AG04450 (cell line): ENCODE measurements around the gene OLFML2B. TPM values are rescaled to one million over a fixed set of nuclear protein-coding genes. Genes with fewer than 3 reads are reported as not detected.

Source experiments
- CTCF ChIA-PET: fragments of 300-600, 350-600 bp; formaldehyde crosslinking; extraction: SDS; loops from one replicate; lab custom pipeline; 2022; ENCODE audit warnings: antibody characterized with exemption, inconsistent platforms; lab: Charles Lee
- POLR2A ChIA-PET: fragments of 350-600 bp; formaldehyde crosslinking; extraction: SDS; loops from one replicate; lab custom pipeline; 2021; ENCODE audit warnings: antibody characterized with exemption, inconsistent platforms; lab: Yijun Ruan, JAX
- DNase-seq: peaks from one replicate; pipeline ENCODE4 v3.0.0-alpha.2; 2011; ENCODE audit warnings: low read depth, low spot score
- H3K27ac ChIP-seq: one replicate; pipeline ENCODE4 v1.5.1; 2012; ENCODE audit warnings: low read depth, low read length, control low read depth
- H3K27me3 ChIP-seq: one replicate; pipeline ENCODE4 v1.6.0; 2012; ENCODE audit warnings: low read length; ENCODE audit not compliant: control insufficient read depth, insufficient read depth
- H3K4me3 ChIP-seq: 2 replicates; pipeline ENCODE4 v1.5.1; 2011; ENCODE audit warnings: mild to moderate bottlenecking, low read depth, low read length, control low read depth
- H3K9me3 ChIP-seq: 2 replicates; pipeline ENCODE4 v1.5.1; 2012; ENCODE audit warnings: low read length; ENCODE audit not compliant: control insufficient read depth, insufficient read depth
- CTCF ChIP-seq: IDR thresholded peaks from 2 replicates; pipeline ENCODE4 v1.5.1; 2011; ENCODE audit warnings: low read depth, low read length, control low read depth, inconsistent platforms
- polyA plus RNA-seq: library from polyadenylated mRNA; depleted of rRNA; stranded (reverse); fragments of >200 nt; gene quantifications from 2 replicates; pipeline ENCODE4 v1.2.3, GENCODE V29; 2011

The OLFML2B gene
- polyA plus RNA-seq, 1 experiment = 0.68 TPM

GRCh38 chr1:161966067-161966466 lies 57.6 kb downstream of the OLFML2B start:
- CTCF ChIA-PET = no interaction called here
- H3K27me3 ChIP-seq = no peaks in the 10 kb centered on the region
- no peak overlapping the region for H3K27ac ChIP-seq
- no peaks in the 10 kb centered on the region for H3K9me3 ChIP-seq
- H3K4me3 ChIP-seq = no peak overlapping the region
- DNase-seq = no peak
- POLR2A ChIA-PET = no interaction called here
- no peak for TF ChIP-seq CTCF

- POLR2A ChIA-PET = no interaction called here
- no peak for TF ChIP-seq CTCF
- H3K4me3 ChIP-seq = peak overlapping the region; percentile 55
- peak overlapping the region; percentile 96 for H3K27ac ChIP-seq
- no peaks in the 10 kb centered on the region for H3K9me3 ChIP-seq
- peak; percentile 56 for DNase-seq
- H3K27me3 ChIP-seq = no peaks in the 10 kb centered on the region
- CTCF ChIA-PET = interaction anchor here (1.0 to 1.2 kb wide), 2 partner anchors 75 to 170 kb away, joined by 3 to 5 read pairs; no protein-coding TSS in a partner anchor
These were observed 61.4 kb downstream of the OLFML2B start for GRCh38 chr1:161962091-161962887.

- Histone ChIP-seq H3K4me3 (no peak overlapping the region), H3K27me3 (no peaks in the 10 kb centered on the region), H3K9me3 (no peaks in the 10 kb centered on the region), H3K27ac (no peak overlapping the region)
- CTCF ChIA-PET = interaction anchor here (1.0 to 1.1 kb wide), 2 partner anchors 79 to 82 kb away, joined by 3 to 4 read pairs; no protein-coding TSS in a partner anchor
- TF ChIP-seq CTCF = no peak
- no peak for DNase-seq
- POLR2A ChIA-PET = no interaction called here
These were observed 65.2 kb downstream of the OLFML2B start for GRCh38 chr1:161958425-161958824.

GRCh38 chr1:161956930-161957329 lies 66.7 kb downstream of the OLFML2B start:
- no peak overlapping the region for H3K27ac ChIP-seq
- ChIA-PET POLR2A (no interaction called here), CTCF (no interaction called here)
- no peaks in the 10 kb centered on the region for H3K27me3 ChIP-seq
- no peaks in the 10 kb centered on the region for H3K9me3 ChIP-seq
- DNase-seq = no peak
- no peak overlapping the region for H3K4me3 ChIP-seq
- no peak for TF ChIP-seq CTCF

GRCh38 chr1:161956097-161956496 lies 67.6 kb downstream of the OLFML2B start:
- no peaks in the 10 kb centered on the region for H3K27me3 ChIP-seq
- ChIA-PET CTCF (no interaction called here), POLR2A (no interaction called here)
- no peak for TF ChIP-seq CTCF
- peak; percentile 29 for DNase-seq
- H3K9me3 ChIP-seq = no peaks in the 10 kb centered on the region
- no peak overlapping the region for H3K4me3 ChIP-seq
- no peak overlapping the region for H3K27ac ChIP-seq
